Renal cortical epithelial cell (primary cell): Measurements from ENCODE around the gene BCL7A. TPM values are rescaled to one million over a fixed set of nuclear protein-coding genes. Genes with fewer than 3 reads are reported as not detected.
A peak's percentile ranks its signal among the peaks of the same experiment; 100 is the strongest.
"Not testable (repeated sequence)": the region's sequence is repeated elsewhere in the genome, so short reads cannot be mapped to it uniquely, and the experiment has no call there.

Experiments
- DNase-seq: peaks from one replicate; pipeline ENCODE4 v3.0.0-alpha.2; 2011; ENCODE audit warnings: low read depth
- total RNA-seq: library from RNA; depleted of rRNA; stranded (reverse); fragments of >200 nt; gene quantifications from 2 replicates; pipeline ENCODE4 v1.2.3, GENCODE V29; 2014

BCL7A gene
- total RNA-seq, 1 donor from 2014 or later, result 24.8 TPM

GRCh38 chr12:122094137-122094734, 72.6 kb downstream of the BCL7A start:
- DNase-seq, result no peak

GRCh38 chr12:122094735-122095631, 73.3 kb downstream of the BCL7A start:
- DNase-seq, result no peak

GRCh38 chr12:122096014-122096413, 74.3 kb downstream of the BCL7A start:
- no peak for DNase-seq

GRCh38 chr12:122096591-122097149, 75.0 kb downstream of the BCL7A start:
- DNase-seq, result peak; percentile 68

- no peak for DNase-seq
Measured at GRCh38 chr12:122097584-122097926, 75.9 kb downstream of the BCL7A start.

GRCh38 chr12:122097927-122098756, 76.5 kb downstream of the BCL7A start:
- peak; percentile 62 for DNase-seq

- no peak for DNase-seq
Measured at GRCh38 chr12:122099280-122099749, 77.6 kb downstream of the BCL7A start.

GRCh38 chr12:122099856-122100255, 78.2 kb downstream of the BCL7A start:
- no peak for DNase-seq

GRCh38 chr12:122100568-122100967, 78.9 kb downstream of the BCL7A start:
- no peak for DNase-seq

GRCh38 chr12:122102331-122102730, 80.6 kb downstream of the BCL7A start:
- no peak for DNase-seq

- DNase-seq, result no peak
Measured at GRCh38 chr12:122104844-122105243, 83.2 kb downstream of the BCL7A start.

- not testable (repeated sequence) for DNase-seq
Measured at GRCh38 chr12:122105496-122105895, 83.8 kb downstream of the BCL7A start.

GRCh38 chr12:122106843-122107242, 85.2 kb downstream of the BCL7A start:
- DNase-seq, result no peak

GRCh38 chr12:122107261-122107660, 85.6 kb downstream of the BCL7A start:
- DNase-seq, result peak; percentile 67

- DNase-seq, result peak; percentile 69
Measured at GRCh38 chr12:122111089-122111641, 89.5 kb downstream of the BCL7A start.

Other genes starting within 250 kb of the BCL7A start
- gene RHOF, start 228.2 kb upstream of the BCL7A start, total RNA-seq, result 47.3 and 82.0 TPM in 2 replicates
- 1.6 and 11.9 TPM in 2 replicates for gene SETD1B, start 217.9 kb upstream of the BCL7A start, total RNA-seq
- 2.1 TPM in 2 replicates for gene HPD, start 163.0 kb upstream of the BCL7A start, total RNA-seq
- 62.3 and 132 TPM in 2 replicates for gene PSMD9, start 133.1 kb upstream of the BCL7A start, total RNA-seq
- 2.4 and 16.5 TPM in 2 replicates for gene CFAP251, start 103.3 kb upstream of the BCL7A start, total RNA-seq
- 16.1 and 58.8 TPM in 2 replicates for gene MLXIP, start 56.9 kb downstream of the BCL7A start, total RNA-seq
- gene IL31, start 152.3 kb downstream of the BCL7A start, total RNA-seq, result not detected in 2 replicates
- gene LRRC43, start 161.2 kb downstream of the BCL7A start, total RNA-seq, result 0.69 and 1.3 TPM in 2 replicates
- gene B3GNT4, start 181.8 kb downstream of the BCL7A start, total RNA-seq, result 2.6 and 18.9 TPM in 2 replicates
- 106 and 138 TPM in 2 replicates for gene DIABLO, start 204.2 kb downstream of the BCL7A start, total RNA-seq
- gene VPS33A, start 244.6 kb downstream of the BCL7A start, total RNA-seq, result 20.1 and 32.0 TPM in 2 replicates